ENCODE results near the gene TCF7L2.

The TCF7L2 gene

GRCh38 chr10:113128450-113129070 is 178.5 kb downstream of the TCF7L2 start:
- DNase-seq = no peak

DNA sequence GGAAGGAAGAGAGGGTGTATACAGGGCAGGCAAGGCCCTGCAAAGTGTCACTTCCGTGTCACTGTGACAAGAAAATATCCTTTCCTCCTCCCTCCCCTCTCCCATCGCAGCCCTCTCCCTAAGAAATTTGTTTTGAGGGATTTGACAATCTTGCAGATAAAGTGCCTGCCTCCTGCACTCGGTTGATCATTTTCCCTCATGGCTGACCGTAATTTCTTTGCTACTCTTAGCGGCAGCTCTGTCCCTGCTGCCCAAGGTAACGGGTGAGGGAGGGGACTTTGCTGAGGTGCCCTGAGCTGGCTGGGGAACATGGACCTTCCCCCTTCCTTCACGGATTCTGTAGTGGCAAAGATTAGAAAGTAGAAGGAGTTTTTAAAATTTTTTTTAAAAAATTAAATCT is 179.1 kb downstream of the TCF7L2 start:
- no peak for DNase-seq

- no peak for DNase-seq
Measured at GRCh38 chr10:113130014-113130641, 180.1 kb downstream of the TCF7L2 start.

- no peak for DNase-seq
Measured at GRCh38 chr10:113131613-113132261, 181.7 kb downstream of the TCF7L2 start.

DNA sequence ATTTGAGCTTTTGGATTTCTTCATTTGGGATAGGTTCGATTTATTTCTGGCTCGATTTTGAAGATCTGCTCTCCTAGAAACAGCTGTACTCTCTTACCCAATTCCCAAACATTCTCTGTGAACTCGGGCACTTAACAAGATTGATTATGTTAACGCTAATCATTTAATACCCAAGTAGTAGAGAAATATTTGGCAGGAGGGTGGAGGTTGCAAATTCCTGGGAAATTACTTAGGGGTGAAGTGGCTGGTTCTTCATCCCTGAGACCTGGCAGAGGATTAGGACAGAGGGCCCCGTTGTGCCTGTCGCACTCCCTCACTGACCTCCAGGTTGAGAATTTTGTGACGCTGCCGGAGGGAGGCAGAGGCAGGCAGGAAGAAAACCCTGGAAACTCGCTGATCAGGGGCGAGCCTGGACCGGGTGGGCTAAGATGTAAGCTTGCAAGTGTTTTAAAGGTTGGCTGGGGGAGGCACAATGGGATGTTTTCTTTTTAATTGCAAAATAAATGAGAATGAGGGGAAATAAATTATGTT is 182.6 kb downstream of the TCF7L2 start:
- no peak for DNase-seq

GRCh38 chr10:113133497-113134115 is 183.6 kb downstream of the TCF7L2 start:
- no peak for DNase-seq

DNA sequence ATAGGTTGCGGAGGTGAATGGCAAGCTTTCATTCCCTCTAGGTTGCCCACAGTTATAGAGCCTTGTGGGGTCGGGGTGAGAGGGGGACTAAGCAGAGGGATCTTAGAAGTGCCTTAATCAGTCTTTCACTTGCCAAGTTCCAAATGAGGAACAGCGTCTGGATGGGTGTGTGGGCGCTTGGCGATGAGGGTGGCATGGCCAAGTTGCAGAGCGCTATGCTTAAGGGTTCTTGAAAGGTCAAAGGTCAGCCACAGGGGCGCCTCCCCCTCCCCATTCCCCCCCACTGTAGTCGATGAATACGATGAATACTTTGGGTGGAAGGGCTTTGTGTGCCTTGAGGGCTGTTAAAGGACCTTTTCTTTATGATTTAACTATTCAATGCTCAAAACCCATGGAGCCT is 185.0 kb downstream of the TCF7L2 start:
- DNase-seq = no peak

DNA sequence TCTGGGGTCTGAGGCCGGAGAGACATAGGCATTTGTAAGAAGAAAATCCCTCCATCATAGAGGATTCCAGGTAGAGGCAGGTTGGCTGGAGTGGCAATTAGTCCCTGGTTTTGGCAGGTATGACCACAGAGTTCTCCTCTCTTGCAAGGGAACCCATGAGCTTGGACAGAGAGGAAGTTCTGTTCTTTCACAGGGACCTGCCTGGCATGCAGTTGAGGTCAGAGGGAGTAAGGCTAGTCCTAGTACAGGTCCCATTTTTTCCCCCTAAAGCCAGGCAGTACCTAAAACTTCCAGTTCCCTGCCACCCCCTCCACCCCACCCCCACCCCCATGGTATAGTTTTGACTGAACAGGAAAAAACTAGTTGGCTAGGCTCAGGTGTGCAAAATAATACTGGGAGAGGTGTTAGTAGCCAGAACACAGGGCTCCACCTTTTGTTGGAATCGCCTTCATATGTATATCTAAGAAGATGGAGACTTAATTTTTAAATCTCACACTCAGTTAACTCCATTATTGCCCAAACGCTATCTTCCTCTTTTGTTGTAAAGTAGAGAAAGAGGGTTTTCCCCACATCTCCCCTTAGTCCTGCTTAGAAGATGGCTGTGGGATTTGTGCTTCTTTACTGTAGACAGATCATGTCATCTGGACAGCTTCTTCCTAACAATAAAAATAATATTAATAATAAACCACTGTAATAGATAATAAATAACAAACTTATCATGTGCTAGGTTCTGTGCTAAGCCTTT is 188.1 kb downstream of the TCF7L2 start:
- no peak for DNase-seq

DNA sequence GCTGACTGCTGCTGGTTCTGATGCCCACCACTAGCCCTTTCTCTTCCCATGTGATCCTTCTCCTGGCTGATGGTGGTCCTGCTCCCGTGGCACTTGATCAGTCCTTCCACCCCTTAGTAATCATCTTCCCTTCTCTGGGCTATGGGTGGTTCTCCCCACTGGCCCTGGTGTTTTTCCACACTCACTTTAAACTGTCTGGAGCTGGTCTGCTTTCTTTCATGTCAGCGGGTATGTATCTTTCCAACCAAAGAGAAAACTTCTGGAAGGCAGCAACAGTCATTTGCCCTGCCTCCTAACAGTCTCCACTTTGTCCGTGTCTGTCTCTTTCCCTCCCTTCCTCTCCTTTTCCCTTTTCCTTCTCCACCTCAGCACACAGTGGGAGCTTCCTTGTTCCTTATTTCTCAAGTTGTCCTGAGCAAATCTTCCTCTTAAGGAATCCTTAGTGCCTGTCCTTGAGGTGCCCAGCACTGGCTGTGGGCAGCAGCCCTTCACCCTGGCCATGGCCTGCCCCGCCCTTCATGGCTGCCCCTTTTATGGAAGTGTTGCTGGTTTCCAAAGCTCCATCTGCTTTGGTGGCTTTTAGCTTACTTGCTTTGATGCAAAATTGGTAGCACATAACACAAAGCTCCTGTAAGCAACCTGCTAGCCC is 189.0 kb downstream of the TCF7L2 start:
- DNase-seq = no peak

GRCh38 chr10:113139699-113140098 is 189.7 kb downstream of the TCF7L2 start:
- DNase-seq = no peak

DNA sequence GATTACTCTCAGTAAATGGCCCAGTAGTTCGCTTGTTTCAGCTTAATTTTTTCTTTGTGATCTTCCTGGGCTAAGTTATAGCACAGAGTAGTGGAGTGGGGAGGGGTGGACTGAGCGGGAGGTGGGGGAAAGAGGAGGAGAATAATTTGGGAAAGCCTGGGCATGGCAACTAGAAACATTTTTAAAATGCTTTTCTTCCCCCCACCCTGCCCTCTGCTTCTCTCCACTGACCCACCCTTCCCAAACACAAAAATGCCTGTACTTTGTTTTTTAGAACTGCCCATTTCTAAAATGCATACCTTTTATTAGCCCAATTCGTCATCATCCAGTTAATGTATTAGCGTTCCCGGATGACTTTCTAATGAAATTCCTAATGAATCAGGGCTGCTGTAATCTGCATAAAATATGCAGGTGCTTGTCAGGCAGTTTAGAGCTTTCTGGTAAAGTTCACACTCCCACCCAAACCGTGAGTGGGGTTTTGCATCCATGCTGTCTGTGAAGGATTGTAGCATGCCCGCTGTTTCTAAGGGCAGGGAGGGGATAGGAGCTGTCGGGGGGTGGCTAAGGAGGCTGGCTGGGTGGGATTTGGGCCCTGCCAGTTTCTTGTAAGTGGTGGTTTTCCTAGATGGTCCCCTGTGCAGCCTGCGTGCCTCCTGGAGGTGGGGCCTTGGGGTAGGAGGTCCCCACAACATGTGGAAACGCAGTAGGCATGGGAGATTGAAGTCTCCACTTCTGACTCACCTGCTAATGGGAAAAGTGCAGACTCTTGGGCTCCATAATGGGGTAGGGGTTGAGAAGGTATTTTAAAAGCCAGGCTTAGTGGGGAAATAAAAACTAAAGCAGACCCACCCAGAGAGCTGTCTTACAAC is 190.3 kb downstream of the TCF7L2 start:
- no peak for DNase-seq

GRCh38 chr10:113142601-113143362 is 192.7 kb downstream of the TCF7L2 start:
- DNase-seq = no peak

- DNase-seq = no peak
Measured at GRCh38 chr10:113144576-113144975, 194.5 kb downstream of the TCF7L2 start.

DNA sequence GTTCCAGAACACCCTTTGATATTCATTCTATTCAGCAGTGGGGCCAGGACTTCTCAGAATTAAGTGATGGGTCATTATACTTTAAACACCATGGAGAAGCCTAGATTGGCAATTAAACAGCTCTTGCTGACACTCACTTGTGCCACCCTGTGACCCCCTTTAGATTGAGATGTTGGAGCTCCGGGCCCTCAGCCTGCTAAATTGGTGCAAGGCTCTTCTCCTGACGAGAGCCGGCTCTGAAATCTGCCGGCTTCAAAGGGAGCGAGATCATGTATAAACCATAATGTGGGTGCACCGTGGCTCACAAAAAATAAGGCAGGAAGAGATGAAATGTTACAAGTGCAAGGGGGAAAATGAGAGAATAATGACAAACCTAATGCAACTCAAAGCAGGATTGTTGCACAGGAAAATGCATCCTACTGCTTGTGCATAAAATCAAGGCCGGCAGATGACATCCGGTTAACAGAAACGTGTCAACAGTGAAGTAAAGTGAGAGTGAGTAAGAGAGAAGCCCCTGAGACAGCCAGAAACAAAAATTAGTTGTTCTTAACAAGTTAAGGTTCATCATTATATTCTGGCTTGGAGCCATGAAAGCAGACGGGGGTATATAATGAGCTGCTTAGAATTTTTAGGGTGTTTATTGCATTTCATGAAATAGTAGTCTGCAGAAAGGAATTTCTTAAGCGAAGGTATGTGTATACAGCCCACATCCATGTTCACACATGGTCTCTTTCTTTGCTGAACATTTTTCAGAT is 198.2 kb downstream of the TCF7L2 start:
- DNase-seq = no peak

DNA sequence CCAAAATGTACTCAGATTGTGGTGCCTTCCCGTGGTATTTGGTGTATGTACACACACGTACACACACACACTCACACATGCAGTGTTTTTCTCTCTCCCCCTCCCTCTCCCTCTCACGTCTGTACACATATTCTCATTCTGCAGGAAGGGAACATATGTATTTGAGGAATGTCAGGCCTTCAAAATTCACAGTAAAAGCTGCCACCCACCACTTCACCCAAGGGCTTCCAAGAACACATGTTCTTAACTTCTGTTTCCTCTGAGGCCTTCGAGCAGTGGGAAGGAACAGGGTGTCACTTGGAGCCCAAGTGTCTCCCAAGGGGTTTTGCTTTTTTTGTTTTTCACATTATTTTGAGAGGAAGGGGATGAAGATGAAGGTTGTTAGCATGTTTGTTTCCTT is 198.9 kb downstream of the TCF7L2 start:
- no peak for DNase-seq

- DNase-seq = no peak
Measured at GRCh38 chr10:113149626-113150025, 199.6 kb downstream of the TCF7L2 start.

DNA sequence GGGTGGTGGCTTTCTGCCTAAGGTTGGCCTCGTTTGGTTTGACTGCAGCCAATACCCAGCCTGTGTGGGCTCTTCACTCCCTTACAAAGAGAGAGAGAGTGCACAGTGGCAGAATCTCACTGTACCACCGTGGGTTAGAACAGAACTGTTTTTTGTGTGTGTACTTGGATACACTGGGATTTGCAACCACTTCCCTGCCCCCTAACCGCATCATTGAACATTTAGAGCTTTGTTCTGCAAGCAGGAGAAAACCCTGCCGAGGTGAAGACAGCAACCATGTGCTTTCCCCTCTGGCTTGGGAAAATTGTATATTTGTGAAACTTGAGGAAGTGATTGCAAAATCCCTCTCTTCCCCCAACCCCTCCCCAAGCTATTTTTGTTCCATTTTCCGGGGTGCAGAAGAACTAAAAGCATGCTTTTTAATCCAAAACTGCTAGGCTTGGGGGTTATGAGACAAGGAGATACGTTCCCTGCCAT is 201.2 kb downstream of the TCF7L2 start:
- no peak for DNase-seq

GRCh38 chr10:113153493-113154102 is 203.6 kb downstream of the TCF7L2 start:
- no peak for DNase-seq

- no peak for DNase-seq
Measured at GRCh38 chr10:113157441-113157840, 207.4 kb downstream of the TCF7L2 start.

All from effector CD8-positive, alpha-beta T cell (primary cell).